Fibroblast of skin of left biceps (primary cell): ENCODE measurements around the gene OPRD1.
A peak's percentile ranks its signal among the peaks of the same experiment; 100 is the strongest.
"Not testable (repeated sequence)": the region's sequence is repeated elsewhere in the genome, so short reads cannot be mapped to it uniquely, and the experiment has no call there.

Experiments
- DNase-seq, 2 experiments: peaks; one replicate each; pipeline ENCODE4 v3.0.0-alpha.2; 2013; ENCODE audit warnings: low read depth in 2 of 2

The OPRD1 gene

GRCh38 chr1:28845786-28846543, 34.0 kb downstream of the OPRD1 start:
- DNase-seq: no peak

- not testable (repeated sequence) for DNase-seq
Observed at GRCh38 chr1:28847207-28847606, 35.2 kb downstream of the OPRD1 start.

GRCh38 chr1:28848416-28848815, 36.4 kb downstream of the OPRD1 start:
- DNase-seq: no peak

GRCh38 chr1:28853093-28853742, 41.2 kb downstream of the OPRD1 start:
- DNase-seq: no peak

GRCh38 chr1:28854406-28854805, 42.4 kb downstream of the OPRD1 start:
- DNase-seq: not testable (repeated sequence)

- DNase-seq: no peak
Observed at GRCh38 chr1:28855046-28855445, 43.1 kb downstream of the OPRD1 start.

- no peak for DNase-seq
Observed at GRCh38 chr1:28855469-28855951, 43.5 kb downstream of the OPRD1 start.

- DNase-seq: no peak
Observed at GRCh38 chr1:28855969-28856368, 44.0 kb downstream of the OPRD1 start.

- no peak for DNase-seq
Observed at GRCh38 chr1:28860332-28861073, 48.5 kb downstream of the OPRD1 start.

GRCh38 chr1:28862571-28863403, 50.8 kb downstream of the OPRD1 start:
- no peak for DNase-seq

- no peak for DNase-seq
Observed at GRCh38 chr1:28864695-28865094, 52.7 kb downstream of the OPRD1 start.

GRCh38 chr1:28865997-28866650, 54.2 kb downstream of the OPRD1 start:
- DNase-seq: no peak

- no peak for DNase-seq
Observed at GRCh38 chr1:28867850-28868249, 55.9 kb downstream of the OPRD1 start.

- DNase-seq: no peak
Observed at GRCh38 chr1:28869952-28870351, 58.0 kb downstream of the OPRD1 start.

GRCh38 chr1:28871631-28872401, 59.8 kb downstream of the OPRD1 start:
- DNase-seq: no peak

GRCh38 chr1:28875134-28875533, 63.2 kb downstream of the OPRD1 start:
- not testable (repeated sequence) for DNase-seq

- peak in 1 of 2 experiments; percentile 9 for DNase-seq
Observed at GRCh38 chr1:28877132-28877781, 65.3 kb downstream of the OPRD1 start.

GRCh38 chr1:28878796-28879195, 66.8 kb downstream of the OPRD1 start:
- DNase-seq: no peak

- DNase-seq: peak; percentile 59 to 61
Observed at GRCh38 chr1:28882009-28882628, 70.1 kb downstream of the OPRD1 start.
